ENCODE data around the gene SHC3. TPM values are rescaled to one million over a fixed set of nuclear protein-coding genes. Genes with fewer than 3 reads are reported as not detected.

The SHC3 gene
- total and polyA plus RNA-seq, 2 donors from 2014 or later: 0.95 to 1.5 TPM

GRCh38 chr9:89071591-89071990 lies 107.0 kb downstream of the SHC3 start:
- intact Hi-C loops (cut with DNase I): no loop called here
- DNase-seq: no peak
- Histone ChIP-seq H3K9me3 (ENCODE audit: control insufficient read depth in 2 of 3, insufficient read depth in 1 of 3, low read length in 3 of 3) (no peaks in the 10 kb centered on the region), H3K36me3 (ENCODE audit: control insufficient read depth in 2 of 3, insufficient read depth in 3 of 3, low read length in 3 of 3) (no peaks in the 10 kb centered on the region), H3K27ac (ENCODE audit: low read depth in 2 of 2, low read length in 2 of 2) (no peak overlapping the region), H3K9ac (ENCODE audit: low read length in 3 of 3) (no peak overlapping the region), H3K4me3 (ENCODE audit: low read length in 3 of 3) (no peak overlapping the region), H3K4me1 (ENCODE audit: control insufficient read depth in 2 of 3, insufficient read depth in 2 of 3, low read depth in 1 of 3, low read length in 3 of 3) (no peaks in the 10 kb centered on the region), H3K27me3 (ENCODE audit: control insufficient read depth, insufficient read depth, low read length) (no peaks in the 10 kb centered on the region)
- no peak for FAIRE-seq
- TF ChIP-seq CTCF (IDR thresholded peaks at IDR 0.05; ENCODE audit: borderline replicate concordance, extremely low read depth, insufficient read depth): no peak

DNA sequence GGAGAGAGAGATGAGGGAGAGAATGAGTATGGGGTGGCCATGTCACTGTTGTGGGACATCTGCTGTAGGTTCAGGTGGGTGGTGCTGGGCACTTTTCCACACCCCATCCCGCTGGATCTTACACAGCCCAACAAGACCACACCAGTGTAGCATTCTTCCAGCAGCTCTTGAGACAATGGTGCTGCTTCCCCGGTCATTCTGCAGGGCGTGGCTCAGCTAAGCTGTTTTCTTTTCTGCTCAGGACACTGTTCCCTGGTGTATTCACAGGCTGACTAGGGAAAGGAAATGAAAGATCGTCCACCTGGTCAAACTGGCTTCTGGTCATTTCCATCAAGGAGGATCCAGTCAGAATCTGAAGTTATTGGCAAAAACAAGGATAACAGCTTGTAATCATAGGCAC lies 111.8 kb downstream of the SHC3 start:
- no peaks in the 10 kb centered on the region for H3K4me1 ChIP-seq (ENCODE audit: control insufficient read depth in 2 of 3, insufficient read depth in 2 of 3, low read depth in 1 of 3, low read length in 3 of 3)
- FAIRE-seq (no peak), DNase-seq (no peak)
- no peak overlapping the region for H3K9ac ChIP-seq (ENCODE audit: low read length in 3 of 3)
- intact Hi-C loops (cut with DNase I): no loop called here
- H3K9me3 ChIP-seq (ENCODE audit: control insufficient read depth in 2 of 3, insufficient read depth in 1 of 3, low read length in 3 of 3): no peaks in the 10 kb centered on the region
- H3K27ac ChIP-seq (ENCODE audit: low read depth in 2 of 2, low read length in 2 of 2): no peak overlapping the region
- H3K4me3 ChIP-seq (ENCODE audit: low read length in 3 of 3): no peak overlapping the region
- H3K36me3 ChIP-seq (ENCODE audit: control insufficient read depth in 2 of 3, insufficient read depth in 3 of 3, low read length in 3 of 3): no peaks in the 10 kb centered on the region
- TF ChIP-seq CTCF (IDR thresholded peaks at IDR 0.05; ENCODE audit: borderline replicate concordance, extremely low read depth, insufficient read depth): no peak
- no peaks in the 10 kb centered on the region for H3K27me3 ChIP-seq (ENCODE audit: control insufficient read depth, insufficient read depth, low read length)

GRCh38 chr9:89065921-89066320 lies 112.7 kb downstream of the SHC3 start:
- DNase-seq: no peak
- Histone ChIP-seq H3K27ac (ENCODE audit: low read depth in 2 of 2, low read length in 2 of 2) (no peak overlapping the region), H3K9me3 (ENCODE audit: control insufficient read depth in 2 of 3, insufficient read depth in 1 of 3, low read length in 3 of 3) (no peaks in the 10 kb centered on the region), H3K4me1 (ENCODE audit: control insufficient read depth in 2 of 3, insufficient read depth in 2 of 3, low read depth in 1 of 3, low read length in 3 of 3) (no peaks in the 10 kb centered on the region), H3K4me3 (ENCODE audit: low read length in 3 of 3) (no peak overlapping the region), H3K36me3 (ENCODE audit: control insufficient read depth in 2 of 3, insufficient read depth in 3 of 3, low read length in 3 of 3) (no peaks in the 10 kb centered on the region), H3K9ac (ENCODE audit: low read length in 3 of 3) (no peak overlapping the region), H3K27me3 (ENCODE audit: control insufficient read depth, insufficient read depth, low read length) (no peaks in the 10 kb centered on the region)
- FAIRE-seq: no peak
- TF ChIP-seq CTCF (IDR thresholded peaks at IDR 0.05; ENCODE audit: borderline replicate concordance, extremely low read depth, insufficient read depth): no peak
- intact Hi-C loops (cut with DNase I): no loop called here

- no peak overlapping the region for H3K27ac ChIP-seq (ENCODE audit: low read depth in 2 of 2, low read length in 2 of 2)
- FAIRE-seq (no peak), DNase-seq (no peak)
- H3K9ac ChIP-seq (ENCODE audit: low read length in 3 of 3): no peak overlapping the region
- H3K4me3 ChIP-seq (ENCODE audit: low read length in 3 of 3): no peak overlapping the region
- no peak for TF ChIP-seq CTCF (IDR thresholded peaks at IDR 0.05; ENCODE audit: borderline replicate concordance, extremely low read depth, insufficient read depth)
- H3K36me3 ChIP-seq (ENCODE audit: control insufficient read depth in 2 of 3, insufficient read depth in 3 of 3, low read length in 3 of 3): no peaks in the 10 kb centered on the region
- intact Hi-C loops (cut with DNase I): no loop called here
- no peaks in the 10 kb centered on the region for H3K9me3 ChIP-seq (ENCODE audit: control insufficient read depth in 2 of 3, insufficient read depth in 1 of 3, low read length in 3 of 3)
- no peaks in the 10 kb centered on the region for H3K4me1 ChIP-seq (ENCODE audit: control insufficient read depth in 2 of 3, insufficient read depth in 2 of 3, low read depth in 1 of 3, low read length in 3 of 3)
- H3K27me3 ChIP-seq (ENCODE audit: control insufficient read depth, insufficient read depth, low read length): no peaks in the 10 kb centered on the region
These were observed 117.8 kb downstream of the SHC3 start for GRCh38 chr9:89060790-89061189.

Data from kidney (tissue), 14 donors.